CD14-positive monocyte (primary cell): ENCODE data around the gene FGD4. TPM values are rescaled to one million over a fixed set of nuclear protein-coding genes. Genes with fewer than 3 reads are reported as not detected.

Experiments
- DNase-seq, 3 donors: peaks; one replicate each; pipeline ENCODE4 v3.0.0-alpha.2; 2011 to 2022
- H2AFZ ChIP-seq: 2 replicates; pipeline ENCODE4 v1.6.0; 2012; ENCODE audit warnings: mild to moderate bottlenecking, low read depth, low read length, inconsistent platforms; ENCODE audit not compliant: insufficient read depth, poor library complexity, severe bottlenecking
- H3K27ac ChIP-seq, 2 donors: 1 replicate in 1 of 2; 2 replicates in 1 of 2; pipeline ENCODE4 v1.5.1; 2012 to 2013; ENCODE audit warnings: low read length in 2 of 2, control low read depth in 1 of 2, inconsistent platforms in 1 of 2, low read depth in 1 of 2, mild to moderate bottlenecking in 1 of 2
- H3K27me3 ChIP-seq, 2 donors: one replicate each; pipeline versions ENCODE4 v1.6.0 to v1.6.1; 2011 to 2013; ENCODE audit warnings: low read length in 2 of 2; ENCODE audit not compliant: control insufficient read depth in 2 of 2, insufficient read depth in 2 of 2
- H3K36me3 ChIP-seq, 2 donors: replicated peaks in 1 of 2; 1 replicate in 1 of 2; 2 replicates in 1 of 2; pipeline versions ENCODE4 v1.5.1 to v1.6.1; 2012 to 2013; ENCODE audit warnings: low read length in 2 of 2, control low read depth in 1 of 2, inconsistent platforms in 1 of 2, mild to moderate bottlenecking in 1 of 2; ENCODE audit not compliant: insufficient read depth in 2 of 2, control insufficient read depth in 1 of 2
- H3K4me1 ChIP-seq, 2 donors: 1 replicate in 1 of 2; 2 replicates in 1 of 2; pipeline versions ENCODE4 v1.5.1 to v1.6.1; 2012 to 2013; ENCODE audit warnings: low read length in 2 of 2, control low read depth in 1 of 2, inconsistent platforms in 1 of 2, mild to moderate bottlenecking in 1 of 2, moderate library complexity in 1 of 2; ENCODE audit not compliant: insufficient read depth in 2 of 2, control insufficient read depth in 1 of 2
- H3K4me2 ChIP-seq: replicated peaks from 2 replicates; pipeline ENCODE3; 2012; ENCODE audit warnings: low read length, moderate library complexity, mild to moderate bottlenecking; ENCODE audit not compliant: poor library complexity, severe bottlenecking; ENCODE audit errors: extremely low read depth
- H3K4me3 ChIP-seq, 3 experiments: fragments of 200-600 bp in 1 of 3; sonication (generic) in 1 of 3; replicated peaks in 1 of 3; 1 replicate in 2 of 3; 2 replicates in 1 of 3; pipeline ENCODE4 v1.5.1; 2011 to 2013; ENCODE audit warnings: low read length in 3 of 3, mild to moderate bottlenecking in 3 of 3, control low read depth in 2 of 3, low read depth in 2 of 3, inconsistent platforms in 1 of 3, moderate library complexity in 1 of 3
- H3K79me2 ChIP-seq: 2 replicates; pipeline ENCODE4 v1.6.0; 2012; ENCODE audit warnings: mild to moderate bottlenecking, control low read depth, inconsistent platforms, low read length, moderate library complexity; ENCODE audit not compliant: insufficient read depth
- H3K9ac ChIP-seq: 2 replicates; pipeline ENCODE4 v1.6.0; 2017; ENCODE audit warnings: low read length, mild to moderate bottlenecking; ENCODE audit not compliant: insufficient read depth, poor library complexity, severe bottlenecking
- H3K9me3 ChIP-seq, 2 donors: replicated peaks in 1 of 2; 1 replicate in 1 of 2; 2 replicates in 1 of 2; pipeline versions ENCODE4 v1.5.1 to v1.6.1; 2012 to 2013; ENCODE audit warnings: low read length in 2 of 2, control low read depth in 1 of 2; ENCODE audit not compliant: control insufficient read depth in 1 of 2, insufficient read depth in 1 of 2
- H4K20me1 ChIP-seq: 2 replicates; pipeline ENCODE4 v1.6.0; 2012; ENCODE audit warnings: mild to moderate bottlenecking, low read length, control low read depth, moderate library complexity; ENCODE audit not compliant: insufficient read depth
- H3K27ac Mint-ChIP-seq, 7 donors: one replicate each; pipeline ENCODE4 v1.8.0; 2020; ENCODE audit warnings: mild to moderate bottlenecking in 7 of 7, mixed read lengths in 7 of 7, moderate library complexity in 6 of 7, inconsistent platforms in 2 of 7
- H3K27me3 Mint-ChIP-seq, 3 donors: one replicate each; pipeline ENCODE4 v1.8.0; 2021 to 2022; ENCODE audit warnings: low read depth in 3 of 3, mild to moderate bottlenecking in 3 of 3, mixed read lengths in 3 of 3, moderate library complexity in 3 of 3, inconsistent platforms in 1 of 3
- H3K36me3 Mint-ChIP-seq, 2 donors: one replicate each; pipeline ENCODE4 v1.8.0; 2020; ENCODE audit warnings: mixed read lengths in 2 of 2, inconsistent platforms in 1 of 2, mild to moderate bottlenecking in 1 of 2
- H3K4me1 Mint-ChIP-seq: one replicate; pipeline ENCODE4 v1.8.0; 2020; ENCODE audit warnings: mild to moderate bottlenecking, mixed read lengths
- H3K4me3 Mint-ChIP-seq, 2 donors: one replicate each; pipeline ENCODE4 v1.8.0; 2020; ENCODE audit warnings: mild to moderate bottlenecking in 2 of 2, mixed read lengths in 2 of 2, moderate library complexity in 1 of 2
- H3K9me3 Mint-ChIP-seq, 7 donors: one replicate each; pipeline ENCODE4 v1.8.0; 2020 to 2022; ENCODE audit warnings: mixed read lengths in 7 of 7, mild to moderate bottlenecking in 6 of 7, moderate library complexity in 6 of 7, inconsistent platforms in 2 of 7
- WGBS: methylation state at CpG from one replicate; pipeline ENCODE4 v1.1.5; 2013; ENCODE audit warnings: missing lambda C conversion rate; ENCODE audit not compliant: insufficient coverage; 5-methylcytosine and 5-hydroxymethylcytosine counted together
- intact Hi-C, 2 donors: fragments of 100-400 bp; cut with micrococcal nuclease; formaldehyde crosslinking; loops; one replicate each; pipeline versions ENCODE4 v1.15.0 to v1.15.1; 2023
- polyA plus RNA-seq, 3 donors: library from polyadenylated mRNA; depleted of rRNA in 1 of 3; unstranded in 2 of 3; stranded (reverse) in 1 of 3; fragments of 300-500 nt in 2 of 3; fragments of >200 nt in 1 of 3; fragmentation: Illumina TruSeq in 2 of 3; gene quantifications; 1 replicate in 2 of 3; 2 replicates in 1 of 3; pipeline ENCODE4 v1.2.3, GENCODE V29; 2012 to 2021
- TF ChIP-seq, protein P1 (sequence below): fragments of 200-600 bp; IDR thresholded peaks from one replicate; pipeline ENCODE4 v1.8.0; 2022; ENCODE audit warnings: antibody characterized with exemption, mild to moderate bottlenecking

The FGD4 gene
- polyA plus RNA-seq, 3 donors, result 5.3 to 34.4 (median 6.0) TPM

DNA sequence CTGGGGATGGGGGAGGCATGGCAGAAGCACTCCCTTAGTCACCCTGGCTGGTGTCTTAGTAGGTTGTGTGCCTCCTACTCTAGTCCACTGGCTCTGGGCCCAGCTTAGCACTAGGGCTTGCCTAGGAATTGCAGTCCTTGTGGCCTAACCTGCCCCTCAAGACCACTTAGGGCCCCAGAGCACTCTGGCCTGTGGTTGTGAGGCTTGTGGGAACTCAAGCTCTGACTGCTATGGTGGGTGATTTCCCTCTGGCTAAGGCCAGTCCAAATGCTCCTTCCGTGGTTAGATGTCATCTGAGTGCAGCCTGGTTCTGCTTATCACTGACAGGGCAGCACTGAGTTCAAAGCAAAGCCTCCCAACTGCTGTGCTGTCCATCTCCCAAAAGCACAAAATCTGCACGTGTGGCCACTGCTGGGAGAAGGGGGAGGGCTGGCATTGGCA, 20.2 kb downstream of the FGD4 start:
- no peak overlapping the region for H3K9ac ChIP-seq
- Mint-ChIP-seq H3K4me1 (peaks cover 18% of the 10 kb centered on the region), H3K4me3 (no peak overlapping the region), H3K36me3 (no peaks in the 10 kb centered on the region), H3K9me3 (peaks cover 0 to 3% (median under 1%) of the 10 kb centered on the region in 7 donors), H3K27me3 (peaks cover 0 to 2% (median 1%) of the 10 kb centered on the region in 3 donors), H3K27ac (peak overlapping the region in 1 of 7 donors; percentile 18)
- TF ChIP-seq, protein P1, sequence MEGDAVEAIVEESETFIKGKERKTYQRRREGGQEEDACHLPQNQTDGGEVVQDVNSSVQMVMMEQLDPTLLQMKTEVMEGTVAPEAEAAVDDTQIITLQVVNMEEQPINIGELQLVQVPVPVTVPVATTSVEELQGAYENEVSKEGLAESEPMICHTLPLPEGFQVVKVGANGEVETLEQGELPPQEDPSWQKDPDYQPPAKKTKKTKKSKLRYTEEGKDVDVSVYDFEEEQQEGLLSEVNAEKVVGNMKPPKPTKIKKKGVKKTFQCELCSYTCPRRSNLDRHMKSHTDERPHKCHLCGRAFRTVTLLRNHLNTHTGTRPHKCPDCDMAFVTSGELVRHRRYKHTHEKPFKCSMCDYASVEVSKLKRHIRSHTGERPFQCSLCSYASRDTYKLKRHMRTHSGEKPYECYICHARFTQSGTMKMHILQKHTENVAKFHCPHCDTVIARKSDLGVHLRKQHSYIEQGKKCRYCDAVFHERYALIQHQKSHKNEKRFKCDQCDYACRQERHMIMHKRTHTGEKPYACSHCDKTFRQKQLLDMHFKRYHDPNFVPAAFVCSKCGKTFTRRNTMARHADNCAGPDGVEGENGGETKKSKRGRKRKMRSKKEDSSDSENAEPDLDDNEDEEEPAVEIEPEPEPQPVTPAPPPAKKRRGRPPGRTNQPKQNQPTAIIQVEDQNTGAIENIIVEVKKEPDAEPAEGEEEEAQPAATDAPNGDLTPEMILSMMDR, result no peak
- no peaks in the 10 kb centered on the region for H3K36me3 ChIP-seq
- H3K27ac ChIP-seq, result no peak overlapping the region
- intact Hi-C loops, result no loop called here
- no peaks in the 10 kb centered on the region for H3K27me3 ChIP-seq
- H3K4me1 ChIP-seq, result peaks cover 8 to 12% of the 10 kb centered on the region in 2 donors
- peaks cover 4% of the 10 kb centered on the region for H3K79me2 ChIP-seq
- H2AFZ ChIP-seq, result no peak overlapping the region
- no peak for DNase-seq
- no peak overlapping the region for H3K4me2 ChIP-seq
- no peaks in the 10 kb centered on the region for H4K20me1 ChIP-seq
- no CpG with 5 or more reads among the region's 2 CpGs for WGBS
- no peaks in the 10 kb centered on the region for H3K9me3 ChIP-seq
- H3K4me3 ChIP-seq, result no peak overlapping the region

DNA sequence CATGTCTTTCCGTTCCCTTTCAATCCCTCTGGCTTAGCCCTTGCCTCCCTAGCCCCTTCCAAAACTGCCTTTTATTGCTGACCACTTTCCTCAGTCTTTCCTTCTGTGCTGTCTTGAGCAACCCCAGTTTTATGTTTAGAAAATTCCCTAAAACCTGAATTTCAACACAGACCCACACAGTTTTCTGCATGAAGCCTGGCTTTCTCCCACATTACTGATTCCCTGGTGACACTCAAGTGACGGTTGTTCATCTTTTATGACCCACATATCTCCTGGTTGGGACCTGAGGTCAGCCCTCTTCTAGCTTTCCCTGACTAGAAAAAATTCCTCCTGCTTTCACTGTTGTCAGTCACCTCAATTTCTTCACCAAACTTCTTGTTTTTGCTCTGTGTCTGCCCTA, 21.0 kb downstream of the FGD4 start:
- Mint-ChIP-seq H3K36me3 (no peaks in the 10 kb centered on the region), H3K9me3 (peaks cover 0 to 3% (median 2%) of the 10 kb centered on the region in 7 donors), H3K4me1 (peaks cover 18% of the 10 kb centered on the region), H3K27me3 (peaks cover 0 to 2% (median 1%) of the 10 kb centered on the region in 3 donors), H3K4me3 (no peak overlapping the region), H3K27ac (peak overlapping the region in 1 of 7 donors; percentile 21)
- Histone ChIP-seq H3K79me2 (peaks cover 4% of the 10 kb centered on the region), H4K20me1 (no peaks in the 10 kb centered on the region), H3K4me2 (no peak overlapping the region), H3K9me3 (no peaks in the 10 kb centered on the region), H3K4me3 (no peak overlapping the region), H3K27ac (no peak overlapping the region), H2AFZ (no peak overlapping the region), H3K4me1 (peaks cover 8 to 12% of the 10 kb centered on the region in 2 donors), H3K27me3 (no peaks in the 10 kb centered on the region), H3K36me3 (no peaks in the 10 kb centered on the region), H3K9ac (no peak overlapping the region)
- 100% methylated on average over 2 of the region's 2 CpGs for WGBS
- intact Hi-C loops, result no loop called here
- TF ChIP-seq, protein P1, result no peak
- DNase-seq, result no peak
